Measurements from ENCODE around the gene DNAH17. TPM values are rescaled to one million over a fixed set of nuclear protein-coding genes. Genes with fewer than 3 reads are reported as not detected.

The DNAH17 gene
- total and polyA plus RNA-seq, 2 of the 8 experiments (the other 6 are each of a cell fraction or from before 2014, with no cell fraction given), result 0.14 to 0.67 TPM

DNA sequence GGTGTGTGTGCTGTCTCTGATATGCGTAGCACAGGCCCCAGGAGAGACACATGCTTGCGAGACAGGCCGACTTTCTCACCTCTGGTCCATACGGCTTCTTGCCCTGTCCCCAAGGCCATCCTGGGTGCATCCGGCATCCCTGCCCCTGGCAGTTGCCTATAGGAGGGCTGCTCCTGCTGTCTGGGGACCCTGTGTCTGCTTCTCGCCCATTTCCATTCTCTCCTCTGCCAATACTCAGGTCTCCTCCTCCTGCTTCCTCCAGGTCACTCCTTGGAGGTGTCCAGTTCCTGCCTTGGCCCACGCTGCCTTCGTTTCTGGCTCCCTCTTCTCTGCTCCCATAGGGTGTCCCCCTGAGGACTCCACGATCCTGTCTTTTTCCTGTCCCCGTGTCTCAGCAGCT, 89.0 kb downstream of the DNAH17 start:
- Histone ChIP-seq H4K5ac (ENCODE audit: insufficient read length, low read depth, low read length) (no peak overlapping the region), H2AFZ (ENCODE audit: low read length) (no peak overlapping the region), H2BK5ac (ENCODE audit: low read depth, low read length) (no peak overlapping the region), H2BK120ac (replicated peaks; ENCODE audit: low read depth, low read length) (no peak overlapping the region), H2BK12ac (ENCODE audit: low read depth, low read length) (no peak overlapping the region), H2AK5ac (ENCODE audit: low read depth, low read length) (no peak overlapping the region), H3K79me1 (ENCODE audit: low read depth, low read length) (peaks cover 3% of the 10 kb centered on the region), H3K4me3 (ENCODE audit: extremely low read depth in 1 of 4, insufficient read depth in 2 of 4, low read depth in 3 of 4, low read length in 4 of 4) (no peak overlapping the region), H3K27ac (ENCODE audit: low read depth, low read length) (no peak overlapping the region), H2BK15ac (ENCODE audit: low read length) (no peak overlapping the region), H3K4me2 (ENCODE audit: insufficient read depth in 1 of 2, low read depth in 2 of 2, low read length in 2 of 2) (no peak overlapping the region), H3K14ac (ENCODE audit: insufficient read length) (no peak overlapping the region), H3K18ac (ENCODE audit: extremely low read depth, low read length) (no peak overlapping the region), H3K4me1 (replicated peaks in 1 of 4; ENCODE audit: control insufficient read depth in 3 of 4, insufficient read depth in 4 of 4, low read length in 3 of 4) (peaks cover 0 to 10% (median 8%) of the 10 kb centered on the region in 4 experiments; a peak in 5 of 7 replicates), H4K8ac (ENCODE audit: extremely low read depth, insufficient read depth, low read length) (no peak overlapping the region), H3K36me3 (ENCODE audit: control insufficient read depth in 2 of 4, insufficient read depth in 4 of 4, low read length in 3 of 4) (no peaks in the 10 kb centered on the region), H4K20me1 (replicated peaks in 1 of 2; ENCODE audit: control insufficient read depth in 1 of 2, insufficient read depth in 2 of 2, low read length in 2 of 2) (no peaks in the 10 kb centered on the region), H3K9me3 (ENCODE audit: insufficient read depth in 2 of 2, low read depth in 1 of 2, low read length in 1 of 2) (no peaks in the 10 kb centered on the region), H4K91ac (replicated peaks; ENCODE audit: insufficient read length, low read length) (no peak overlapping the region), H3K79me2 (ENCODE audit: control insufficient read depth in 1 of 2, insufficient read depth in 2 of 2, low read length in 2 of 2) (no peaks in the 10 kb centered on the region), H3K4ac (replicated peaks; ENCODE audit: insufficient read length, low read depth, low read length) (no peak overlapping the region), H3K56ac (replicated peaks; ENCODE audit: insufficient read length, low read depth, low read length) (no peak overlapping the region), H3K9ac (replicated peaks in 1 of 4; ENCODE audit: extremely low read depth in 1 of 4, low read depth in 3 of 4, low read length in 3 of 4) (no peak overlapping the region), H3K23me2 (ENCODE audit: low read depth, low read length) (peaks cover 11% of the 10 kb centered on the region; the same call in 1 of the 2 replicates), H3K27me3 (replicated peaks in 1 of 4; ENCODE audit: control insufficient read depth in 3 of 4, extremely low read depth in 1 of 4, insufficient read depth in 3 of 4, low read length in 3 of 4) (peaks cover 0 to 3% (median 2%) of the 10 kb centered on the region in 4 experiments; a peak in 3 of 7 replicates), H2BK20ac (ENCODE audit: low read length) (no peak overlapping the region), H3K23ac (ENCODE audit: insufficient read length) (no peak overlapping the region)
- CTCF ChIA-PET (ENCODE audit: partially characterized antibody), result interaction anchor here (0.6 to 2.1 kb wide), 8 partner anchors 7 to 400 kb away, joined by 3 to 10 read pairs (median 4); no protein-coding TSS in a partner anchor
- FAIRE-seq, result no peak
- POLR2A ChIA-PET (ENCODE audit: partially characterized antibody), result no interaction called here
- DNase-seq (ENCODE audit: low read depth in 1 of 2, low spot score in 2 of 2), result no peak
- 84% methylated on average over 10 of the region's 10 CpGs; no CpG with 5 or more reads in 1 of the 2 experiments for WGBS, 2 experiments (ENCODE audit: extremely low coverage in 1 of 2, insufficient coverage in 1 of 2, insufficient read length in 1 of 2, insufficient replicate concordance in 2 of 2, low coverage in 1 of 2, low lambda C conversion rate in 2 of 2, missing lambda C conversion rate in 1 of 2)
- no peak for TF ChIP-seq SIX5 (IDR thresholded peaks at IDR 0.05; ENCODE audit: low read depth, low read length)
- TF ChIP-seq CBX5 (IDR thresholded peaks at IDR 0.05; ENCODE audit: low read depth, low read length), result no peak
- no peak for TF ChIP-seq RXRA (IDR thresholded peaks at IDR 0.05; ENCODE audit: insufficient read depth, low read depth, low read length)
- TF ChIP-seq, protein P1, sequence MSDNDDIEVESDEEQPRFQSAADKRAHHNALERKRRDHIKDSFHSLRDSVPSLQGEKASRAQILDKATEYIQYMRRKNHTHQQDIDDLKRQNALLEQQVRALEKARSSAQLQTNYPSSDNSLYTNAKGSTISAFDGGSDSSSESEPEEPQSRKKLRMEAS (IDR thresholded peaks at IDR 0.05), result no peak
- no peak for TF ChIP-seq EP300 (IDR thresholded peaks at IDR 0.05; ENCODE audit: borderline replicate concordance in 1 of 2, low read depth in 2 of 2, low read length in 2 of 2)
- TF ChIP-seq POLR2A (IDR thresholded peaks at IDR 0.05; ENCODE audit: control extremely low read depth in 1 of 2, low read depth in 2 of 2, low read length in 2 of 2), result no peak
- TF ChIP-seq JUND (IDR thresholded peaks at IDR 0.05; ENCODE audit: low read length), result no peak
- no peak for TF ChIP-seq MAFK (IDR thresholded peaks at IDR 0.05; ENCODE audit: low read depth, low read length)
- TF ChIP-seq, protein P2, sequence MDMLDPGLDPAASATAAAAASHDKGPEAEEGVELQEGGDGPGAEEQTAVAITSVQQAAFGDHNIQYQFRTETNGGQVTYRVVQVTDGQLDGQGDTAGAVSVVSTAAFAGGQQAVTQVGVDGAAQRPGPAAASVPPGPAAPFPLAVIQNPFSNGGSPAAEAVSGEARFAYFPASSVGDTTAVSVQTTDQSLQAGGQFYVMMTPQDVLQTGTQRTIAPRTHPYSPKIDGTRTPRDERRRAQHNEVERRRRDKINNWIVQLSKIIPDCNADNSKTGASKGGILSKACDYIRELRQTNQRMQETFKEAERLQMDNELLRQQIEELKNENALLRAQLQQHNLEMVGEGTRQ (IDR thresholded peaks at IDR 0.05; ENCODE audit: low read length), result no peak
- no peak for TF ChIP-seq CEBPB (IDR thresholded peaks at IDR 0.05; ENCODE audit: low read depth, low read length)
- TF ChIP-seq SAP30 (IDR thresholded peaks at IDR 0.05; ENCODE audit: insufficient read depth, insufficient replicate concordance, low read length), result no peak
- TF ChIP-seq, protein P3, sequence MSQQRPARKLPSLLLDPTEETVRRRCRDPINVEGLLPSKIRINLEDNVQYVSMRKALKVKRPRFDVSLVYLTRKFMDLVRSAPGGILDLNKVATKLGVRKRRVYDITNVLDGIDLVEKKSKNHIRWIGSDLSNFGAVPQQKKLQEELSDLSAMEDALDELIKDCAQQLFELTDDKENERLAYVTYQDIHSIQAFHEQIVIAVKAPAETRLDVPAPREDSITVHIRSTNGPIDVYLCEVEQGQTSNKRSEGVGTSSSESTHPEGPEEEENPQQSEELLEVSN (IDR thresholded peaks at IDR 0.05), result no peak
